Transverse colon (tissue), 4 donors: ENCODE results near the gene MRFAP1L1. TPM values are rescaled to one million over a fixed set of nuclear protein-coding genes. Genes with fewer than 3 reads are reported as not detected.
A peak's percentile ranks its signal among the peaks of the same experiment; 100 is the strongest.

Source experiments
- DNase-seq: peaks from one replicate; pipeline ENCODE4 v3.0.0-alpha.2; 2019
- H3K27ac ChIP-seq, 4 donors: fragments of 200-600 bp; sonication (generic); 2 replicates each; pipeline ENCODE4 v1.5.1; 2016 to 2018; ENCODE audit warnings: inconsistent platforms in 4 of 4
- H3K27me3 ChIP-seq: fragments of 200-600 bp; sonication (generic); 2 replicates; pipeline ENCODE4 v1.5.1; 2017; ENCODE audit warnings: inconsistent platforms
- H3K36me3 ChIP-seq, 4 donors: fragments of 200-600 bp; sonication (generic); 2 replicates each; pipeline ENCODE4 v1.5.1; 2017 to 2019; ENCODE audit warnings: inconsistent platforms in 4 of 4
- H3K4me1 ChIP-seq, 4 donors: fragments of 200-600 bp; sonication (generic); 2 replicates each; pipeline ENCODE4 v1.5.1; 2017 to 2020; ENCODE audit warnings: inconsistent platforms in 4 of 4
- H3K4me3 ChIP-seq, 4 donors: fragments of 200-600 bp; sonication (generic); 1 replicate in 1 of 4; 2 replicates in 3 of 4; pipeline versions ENCODE4 v1.5.1 to v1.6.1; 2017 to 2019; ENCODE audit warnings: inconsistent platforms in 4 of 4
- H3K9me3 ChIP-seq, 2 donors: fragments of 200-600 bp; sonication (generic); 2 replicates each; pipeline ENCODE4 v1.5.1; 2017 to 2019; ENCODE audit warnings: inconsistent platforms in 2 of 2
- CTCF ChIP-seq, 5 experiments: fragments of 200-600 bp in 3 of 5; fragments of 450-650 bp in 2 of 5; sonication (generic) in 3 of 5; IDR thresholded peaks; 1 replicate in 2 of 5; 2 replicates in 3 of 5; pipeline ENCODE4 v1.5.1; 2016 to 2017; ENCODE audit warnings: antibody characterized with exemption in 5 of 5, inconsistent platforms in 3 of 5, mild to moderate bottlenecking in 2 of 5, moderate library complexity in 1 of 5
- EP300 ChIP-seq: sonication (generic); formaldehyde crosslinking; IDR thresholded peaks from one replicate; pipeline ENCODE4 v1.6.1; 2017; ENCODE audit warnings: antibody characterized with exemption, low read depth
- POLR2A ChIP-seq: fragments of 450-650 bp; IDR thresholded peaks from one replicate; pipeline ENCODE4 v1.6.1; 2016; ENCODE audit warnings: antibody characterized with exemption, mild to moderate bottlenecking, moderate library complexity
- POLR2AphosphoS5 ChIP-seq, 3 donors: sonication (generic); formaldehyde crosslinking; IDR thresholded peaks; one replicate each; pipeline ENCODE4 v1.6.1; 2016; ENCODE audit warnings: antibody characterized with exemption in 3 of 3
- WGBS, 2 donors: methylation state at CpG; one replicate each; pipeline ENCODE4 v1.1.5; 2018; ENCODE audit warnings: low coverage in 1 of 2; 5-methylcytosine and 5-hydroxymethylcytosine counted together
- in situ Hi-C, 4 donors: fragments of 200-750 bp; cut with MboI; loops; one replicate each; pipeline versions ENCODE4 v1.15.0 to v1.15.1; 2017; ENCODE audit warnings: low sequenced_read_pairs in 3 of 4, low pct_ligation_motif_present in 1 of 4, low pct_unique_long_range_greater_than_20kb in 1 of 4
- intact Hi-C: fragments of 100-400 bp; cut with DNase I; formaldehyde crosslinking; loops from one replicate; pipeline ENCODE4 v1.15.1; 2023; ENCODE audit warnings: low total_unique reads
- total RNA-seq, 4 donors: library from RNA; depleted of rRNA; stranded (reverse); fragments of >200 nt; gene quantifications; one replicate each; pipeline ENCODE4 v1.1.0, GENCODE V29; 2016

MRFAP1L1 gene
- total RNA-seq, 4 donors from 2014 or later: 18.3 to 51.0 (median 30.3) TPM

GRCh38 chr4:6733358-6734164 lies 23.9 kb upstream of the MRFAP1L1 start:
- Histone ChIP-seq H3K4me1 (peaks cover 0 to 11% (median 9%) of the 10 kb centered on the region in 4 donors), H3K27ac (no peak overlapping the region), H3K4me3 (no peak overlapping the region), H3K36me3 (no peaks in the 10 kb centered on the region), H3K27me3 (no peaks in the 10 kb centered on the region), H3K9me3 (no peaks in the 10 kb centered on the region)
- TF ChIP-seq POLR2AphosphoS5 (IDR thresholded peaks at IDR 0.05): no peak
- no peak for TF ChIP-seq EP300
- no peak for TF ChIP-seq CTCF (IDR thresholded peaks at IDR 0.05)
- no peak for TF ChIP-seq POLR2A
- intact Hi-C loops (no loop called here), in situ Hi-C loops (loop anchor here in 1 of 4 donors (10.0 to 25.0 kb wide), 2 partner anchors 131 to 329 kb away; partner anchors contain the start of gene GRPEL1)
- 89% methylated on average over 12 to 27 of the region's 27 CpGs for WGBS, 2 donors
- DNase-seq: no peak

- intact Hi-C loops: no loop called here
- 73 to 78% methylated on average over 2 to 19 of the region's 21 CpGs for WGBS, 2 donors
- TF ChIP-seq CTCF (IDR thresholded peaks at IDR 0.05) (no peak), POLR2A (no peak), POLR2AphosphoS5 (IDR thresholded peaks at IDR 0.05) (peak in 1 of 3 donors; percentile 22)
Observed at GRCh38 chr4:6732441-6733357, 23.0 kb upstream of the MRFAP1L1 start.

GRCh38 chr4:6731780-6732179 lies 22.1 kb upstream of the MRFAP1L1 start:
- WGBS, 2 donors: 96 to 100% methylated on average over 2 to 6 of the region's 6 CpGs
- no peak for DNase-seq
- TF ChIP-seq CTCF (IDR thresholded peaks at IDR 0.05): no peak
- TF ChIP-seq POLR2A: no peak
- TF ChIP-seq POLR2AphosphoS5 (IDR thresholded peaks at IDR 0.05): no peak
- intact Hi-C loops: no loop called here
- Histone ChIP-seq H3K4me3 (no peak overlapping the region), H3K9me3 (no peaks in the 10 kb centered on the region), H3K4me1 (peaks cover 0 to 15% (median 10%) of the 10 kb centered on the region in 4 donors), H3K36me3 (no peaks in the 10 kb centered on the region), H3K27ac (no peak overlapping the region), H3K27me3 (no peaks in the 10 kb centered on the region)
- in situ Hi-C loops: loop anchor here in 1 of 4 donors (10.0 to 25.0 kb wide), 2 partner anchors 133 to 331 kb away; partner anchors contain the start of gene GRPEL1

More at GRCh38 chr4:6732441-6733357, 23.0 kb upstream of the MRFAP1L1 start:
- peak overlapping the region in 3 of 4 donors; percentile 14 to 63 (median 41) for H3K27ac ChIP-seq
- no peak overlapping the region for H3K4me3 ChIP-seq
- peaks cover 0 to 11% (median 9%) of the 10 kb centered on the region in 4 donors for H3K4me1 ChIP-seq
- DNase-seq: peak; percentile 68
- no peaks in the 10 kb centered on the region for H3K36me3 ChIP-seq
- H3K9me3 ChIP-seq: no peaks in the 10 kb centered on the region
- in situ Hi-C loops: loop anchor here in 1 of 4 donors (10.0 to 25.0 kb wide), 2 partner anchors 132 to 330 kb away; partner anchors contain the start of gene GRPEL1
- H3K27me3 ChIP-seq: no peaks in the 10 kb centered on the region

- no peak for TF ChIP-seq EP300
- in situ Hi-C loops: loop anchor here in 1 of 4 donors (10.0 to 25.0 kb wide), 2 partner anchors 134 to 331 kb away; partner anchors contain the start of gene GRPEL1
- Histone ChIP-seq H3K36me3 (no peaks in the 10 kb centered on the region), H3K4me3 (no peak overlapping the region), H3K9me3 (no peaks in the 10 kb centered on the region), H3K27me3 (no peaks in the 10 kb centered on the region), H3K4me1 (peaks cover 0 to 16% (median 10%) of the 10 kb centered on the region in 4 donors), H3K27ac (no peak overlapping the region)
- 95% methylated on average over 8 of the region's 8 CpGs; no CpG with 5 or more reads in 1 of the 2 donors for WGBS, 2 donors
- no peak for DNase-seq
- intact Hi-C loops: no loop called here
Observed at GRCh38 chr4:6731318-6731675, 21.6 kb upstream of the MRFAP1L1 start.
